NCI-H128 (cell line): ENCODE measurements around the gene NHERF1.

ENCODE experiments used
- DNase-seq: peaks from one replicate; lab custom pipeline; 2025; ENCODE audit not compliant: unreplicated experiment; lab: John Stamatoyannopoulos, UW

The NHERF1 gene

GRCh38 chr17:74732042-74732867 lies 16.2 kb upstream of the NHERF1 start:
- no peak for DNase-seq

- DNase-seq: no peak
Observed at GRCh38 chr17:74733365-74734122, 14.9 kb upstream of the NHERF1 start.

DNA sequence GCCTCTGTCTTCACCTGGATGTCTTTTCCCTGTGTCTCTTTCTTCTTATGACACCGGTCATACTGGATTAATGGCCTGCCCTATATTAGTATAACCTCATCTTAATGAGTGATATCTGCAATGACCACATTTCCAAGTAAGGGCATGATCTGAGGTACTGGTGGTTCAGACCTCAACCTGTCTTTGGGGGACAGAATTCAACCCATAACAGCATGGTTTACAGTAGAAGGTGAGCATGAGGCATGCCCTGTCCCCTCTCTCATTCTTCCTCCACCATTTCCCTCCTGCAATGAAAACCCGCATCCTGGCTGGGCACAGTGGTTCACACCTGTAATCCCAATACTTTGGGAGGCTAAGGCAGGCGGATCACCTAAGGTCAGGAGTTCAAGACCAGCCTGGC lies 14.2 kb upstream of the NHERF1 start:
- DNase-seq: no peak

- no peak for DNase-seq
Observed at GRCh38 chr17:74736513-74737298, 11.7 kb upstream of the NHERF1 start, which contains the start of gene RAB37. TSS of gene RAB37 (plus strand) at chr17:74737256. CDS start at chr17:74737273, 17 bp downstream.

- DNase-seq: no peak
Observed at GRCh38 chr17:74737299-74738050, 11.0 kb upstream of the NHERF1 start.

- DNase-seq: no peak
Observed at GRCh38 chr17:74738051-74738996, 10.1 kb upstream of the NHERF1 start.

DNA sequence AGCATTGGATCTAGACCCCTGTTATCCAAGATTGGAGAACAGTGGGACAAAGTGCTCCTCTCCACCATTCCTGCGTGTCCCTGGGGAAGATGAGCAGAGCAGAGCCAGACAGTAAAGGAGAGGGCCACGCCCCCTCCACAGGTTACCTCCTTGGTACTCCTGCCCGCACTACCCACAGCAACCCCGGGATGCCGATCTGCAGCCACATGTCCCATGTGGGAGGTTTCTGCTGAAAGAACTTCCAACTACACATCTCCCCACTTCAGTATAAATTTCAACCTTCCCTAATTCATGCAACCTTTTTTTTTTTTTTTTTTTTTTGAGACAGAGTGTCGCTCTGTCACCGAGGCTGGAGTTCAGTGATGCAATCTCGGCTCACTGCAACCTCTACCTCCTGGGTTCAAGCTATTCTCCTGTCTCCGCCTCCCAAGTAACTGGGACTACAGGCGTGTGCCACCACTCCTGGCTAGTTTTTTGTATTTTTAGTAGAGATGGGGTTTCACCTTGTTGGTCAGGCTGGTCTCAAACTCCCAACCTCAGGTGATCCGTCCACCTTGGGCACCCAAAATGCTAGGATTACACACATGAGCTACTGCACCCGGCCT lies 9.1 kb upstream of the NHERF1 start:
- no peak for DNase-seq

GRCh38 chr17:74740173-74740572 lies 8.3 kb upstream of the NHERF1 start:
- no peak for DNase-seq

GRCh38 chr17:74740641-74741387 lies 7.6 kb upstream of the NHERF1 start:
- DNase-seq: no peak

DNA sequence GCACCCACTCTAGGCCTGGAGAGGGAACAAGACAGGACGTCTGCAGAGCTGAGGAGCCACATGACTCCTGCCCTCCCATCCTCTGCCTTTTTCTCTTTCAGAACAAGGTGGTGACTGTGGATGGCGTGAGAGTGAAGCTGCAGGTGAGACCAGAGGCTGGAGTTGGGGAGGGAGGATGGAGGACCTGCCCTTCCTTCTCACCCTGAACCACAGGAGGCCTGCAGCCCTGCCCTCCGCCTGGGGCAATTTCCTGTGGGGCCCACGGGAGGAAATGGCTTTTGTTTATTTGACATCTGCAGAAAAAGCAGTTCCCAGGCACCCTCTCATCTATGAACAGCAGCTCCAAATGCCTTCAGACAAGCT lies 6.3 kb upstream of the NHERF1 start:
- no peak for DNase-seq

- no peak for DNase-seq
Observed at GRCh38 chr17:74742978-74743545, 5.4 kb upstream of the NHERF1 start.

DNA sequence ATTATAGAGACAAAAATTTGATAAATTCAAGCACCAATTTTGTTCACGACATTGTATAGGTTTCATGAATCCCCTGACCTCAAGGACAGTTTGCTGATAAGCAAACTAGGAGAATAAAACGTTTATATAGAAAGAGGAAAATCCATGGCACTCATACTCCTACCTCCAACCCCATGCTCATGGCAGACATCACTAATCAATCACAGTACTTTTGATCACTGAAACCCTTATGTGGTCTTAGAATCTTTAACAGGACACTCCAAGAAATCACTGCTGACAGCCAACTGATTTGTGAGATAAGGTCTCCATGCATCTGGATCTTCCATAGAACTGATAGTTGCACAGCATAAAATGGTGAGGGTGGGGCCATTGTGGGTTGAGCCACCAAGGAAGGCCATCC lies 4.7 kb upstream of the NHERF1 start:
- no peak for DNase-seq

- DNase-seq: no peak
Observed at GRCh38 chr17:74744349-74744713, 4.1 kb upstream of the NHERF1 start.

- no peak for DNase-seq
Observed at GRCh38 chr17:74744714-74745547, 3.5 kb upstream of the NHERF1 start.

DNA sequence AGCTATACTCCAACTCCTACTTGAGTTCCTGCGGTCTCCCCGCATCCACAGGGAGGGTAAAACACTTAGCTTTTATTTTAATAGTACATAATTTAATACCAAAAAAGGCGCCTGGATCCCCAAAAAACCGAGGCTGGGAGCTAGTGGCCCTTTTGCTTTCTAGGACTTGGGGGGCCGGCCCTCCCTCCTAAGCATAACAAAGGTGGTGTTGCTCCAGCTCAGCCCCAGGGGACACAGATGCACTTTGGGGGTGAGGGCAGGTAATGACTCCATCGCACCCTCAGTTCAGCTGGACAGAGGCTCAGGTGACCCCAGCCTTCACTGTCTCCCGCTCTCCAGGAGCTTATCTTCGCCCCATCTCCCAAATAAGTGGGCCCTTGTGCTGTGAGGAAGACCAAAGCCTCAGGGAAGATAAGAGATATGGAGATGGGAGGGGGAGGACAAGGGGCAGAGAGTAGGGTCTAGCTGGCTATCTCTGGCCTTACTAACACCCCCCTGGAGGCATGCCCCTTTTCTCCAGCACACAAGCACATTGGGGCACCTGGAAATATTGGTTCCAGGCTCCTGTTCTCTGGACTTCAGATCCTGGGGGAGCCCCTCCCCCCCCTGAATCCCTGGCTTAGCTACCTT lies 2.8 kb upstream of the NHERF1 start:
- no peak for DNase-seq

- no peak for DNase-seq
Observed at GRCh38 chr17:74746376-74746775, 2.1 kb upstream of the NHERF1 start.

GRCh38 chr17:74746922-74747321 lies 1.5 kb upstream of the NHERF1 start:
- no peak for DNase-seq
